Measurements from ENCODE around the gene SLC13A3.
A peak's percentile ranks its signal among the peaks of the same experiment; 100 is the strongest.

DNA sequence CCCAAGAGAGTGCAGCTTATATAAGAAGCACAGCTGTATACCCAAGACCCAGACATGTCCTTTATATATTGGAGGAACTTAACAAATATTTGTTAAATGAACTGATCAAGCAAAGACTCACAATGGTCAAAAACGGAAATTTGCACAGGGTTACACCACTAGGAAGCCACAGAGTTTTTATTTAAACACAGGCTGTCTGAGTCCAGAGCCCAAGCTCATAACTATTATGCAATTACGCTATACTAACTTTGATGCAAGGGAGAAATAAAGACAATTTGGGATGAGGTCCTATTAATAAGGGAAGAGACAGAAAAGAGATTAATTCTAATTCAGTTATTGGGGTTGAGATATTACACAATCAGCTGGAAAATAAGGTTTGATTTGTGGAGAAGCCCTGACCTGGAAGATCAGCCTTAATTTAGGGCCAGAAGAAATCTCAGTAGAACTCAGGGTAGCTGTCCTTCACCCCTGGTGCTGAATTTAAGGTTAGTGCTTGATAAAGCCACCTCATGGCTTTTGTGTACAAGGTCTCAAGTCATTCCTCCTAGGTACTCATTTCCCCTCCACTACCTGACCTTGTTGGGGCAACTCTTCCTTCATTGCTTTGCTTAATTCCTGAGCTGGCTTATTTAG, 127.4 kb downstream of the SLC13A3 start:
- TF ChIP-seq POLR2A (IDR thresholded peaks at IDR 0.05; ENCODE audit: extremely low read depth, insufficient read length) (no peak), CTCF (IDR thresholded peaks at IDR 0.05; ENCODE audit: low read depth, low read length) (no peak), MYC (IDR thresholded peaks at IDR 0.05; ENCODE audit: low read depth, low read length) (0 out of 2 replicates have a peak, but pooled peaks have one; percentile 17)
- TF ChIP-seq, protein P1, sequence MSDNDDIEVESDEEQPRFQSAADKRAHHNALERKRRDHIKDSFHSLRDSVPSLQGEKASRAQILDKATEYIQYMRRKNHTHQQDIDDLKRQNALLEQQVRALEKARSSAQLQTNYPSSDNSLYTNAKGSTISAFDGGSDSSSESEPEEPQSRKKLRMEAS (IDR thresholded peaks at IDR 0.05; ENCODE audit: low read depth, low read length): peak; percentile 25; the same call in 1 of the 2 replicates

Data from NB4 (cell line).